Activated naive CD4-positive, alpha-beta T cell treated with anti-CD3 and anti-CD28 coated beads, Interleukin-2, amount 50 U/mL, for 72 hours (primary cell): Measurements from ENCODE around the gene CCDC90B. TPM values are rescaled to one million over a fixed set of nuclear protein-coding genes. Genes with fewer than 3 reads are reported as not detected.
"Not testable (repeated sequence)": the region's sequence is repeated elsewhere in the genome, so short reads cannot be mapped to it uniquely, and the experiment has no call there.

Source experiments
- ATAC-seq, 2 donors: fragments of 150-1000 bp; cut with Tn5 transposase; 2 replicates each; pipeline ENCODE4 v1.10.0; 2021; ENCODE audit warnings: mild to moderate bottlenecking in 2 of 2, moderate library complexity in 2 of 2
- DNase-seq, 2 donors: peaks; one replicate each; pipeline ENCODE4 v3.0.0; 2021 to 2022; ENCODE audit warnings: low spot score in 2 of 2
- H3K27ac Mint-ChIP-seq, 2 donors: one replicate each; pipeline ENCODE4 v1.8.0; 2022; ENCODE audit warnings: mild to moderate bottlenecking in 2 of 2, mixed read lengths in 2 of 2
- H3K36me3 Mint-ChIP-seq, 2 donors: one replicate each; pipeline ENCODE4 v1.8.0; 2022; ENCODE audit warnings: mixed read lengths in 2 of 2
- H3K9me3 Mint-ChIP-seq, 2 donors: one replicate each; pipeline ENCODE4 v1.8.0; 2022; ENCODE audit warnings: mixed read lengths in 2 of 2
- total RNA-seq, 2 donors: library from RNA; stranded (reverse); gene quantifications; one replicate each; pipeline ENCODE4 v1.2.3, GENCODE V29; 2022

The CCDC90B gene
- total RNA-seq = 10 to 100 TPM; 28.4 to 31.2 TPM

GRCh38 chr11:83285771-83286528, at the start of gene CCDC90B:
CCDC90B (minus strand) TSS chr11:83286367; CDS start chr11:83285972, 395 bp downstream.
- peak; percentile 83 to 87 for DNase-seq
- ATAC-seq = peak; percentile 92 to 93
- Mint-ChIP-seq H3K36me3 (peaks cover 24 to 27% of the 10 kb centered on the region in 2 donors), H3K27ac (peak within 1 kb of the TSS; percentile 98 to 99), H3K9me3 (peaks cover 4% of the 10 kb centered on the region in 2 donors)

GRCh38 chr11:83335446-83336070, 49.4 kb upstream of the CCDC90B start:
- H3K9me3 Mint-ChIP-seq = no peaks in the 10 kb centered on the region
- DNase-seq (no peak), ATAC-seq (no peak)
- H3K36me3 Mint-ChIP-seq = no peaks in the 10 kb centered on the region
- H3K27ac Mint-ChIP-seq = no peak overlapping the region

GRCh38 chr11:83330303-83330702, 44.1 kb upstream of the CCDC90B start:
- Mint-ChIP-seq H3K9me3 (peaks cover 0 to 16% of the 10 kb centered on the region in 2 donors), H3K36me3 (no peaks in the 10 kb centered on the region), H3K27ac (no peak overlapping the region)
- ATAC-seq (no peak), DNase-seq (no peak)

GRCh38 chr11:83326326-83326725, 40.2 kb upstream of the CCDC90B start:
- Mint-ChIP-seq H3K36me3 (no peaks in the 10 kb centered on the region), H3K9me3 (peaks cover 0 to 16% of the 10 kb centered on the region in 2 donors), H3K27ac (no peak overlapping the region)
- ATAC-seq = no peak
- no peak for DNase-seq

GRCh38 chr11:83319346-83319745, 33.2 kb upstream of the CCDC90B start:
- no peaks in the 10 kb centered on the region for H3K36me3 Mint-ChIP-seq
- DNase-seq (no peak), ATAC-seq (no peak)
- no peak overlapping the region for H3K27ac Mint-ChIP-seq
- H3K9me3 Mint-ChIP-seq = no peaks in the 10 kb centered on the region

- Mint-ChIP-seq H3K9me3 (no peaks in the 10 kb centered on the region), H3K27ac (no peak overlapping the region), H3K36me3 (no peaks in the 10 kb centered on the region)
- DNase-seq = no peak
- ATAC-seq = no peak
Observed at GRCh38 chr11:83318931-83319330, 32.8 kb upstream of the CCDC90B start.

- ATAC-seq (no peak), DNase-seq (no peak)
- no peaks in the 10 kb centered on the region for H3K36me3 Mint-ChIP-seq
- H3K9me3 Mint-ChIP-seq = no peaks in the 10 kb centered on the region
- H3K27ac Mint-ChIP-seq = no peak overlapping the region
Observed at GRCh38 chr11:83317757-83318690, 31.9 kb upstream of the CCDC90B start.

GRCh38 chr11:83316897-83317268, 30.7 kb upstream of the CCDC90B start:
- H3K27ac Mint-ChIP-seq, H3K36me3 Mint-ChIP-seq, H3K9me3 Mint-ChIP-seq, DNase-seq, ATAC-seq: not testable (repeated sequence)

GRCh38 chr11:83316143-83316896, 30.2 kb upstream of the CCDC90B start:
- ATAC-seq, H3K9me3 Mint-ChIP-seq, H3K36me3 Mint-ChIP-seq, H3K27ac Mint-ChIP-seq, DNase-seq: not testable (repeated sequence)

- no peak for ATAC-seq
- Mint-ChIP-seq H3K27ac (no peak overlapping the region), H3K36me3 (no peaks in the 10 kb centered on the region), H3K9me3 (no peaks in the 10 kb centered on the region)
- DNase-seq = no peak
Observed at GRCh38 chr11:83312430-83312829, 26.3 kb upstream of the CCDC90B start.

GRCh38 chr11:83311701-83312100, 25.5 kb upstream of the CCDC90B start:
- no peak for ATAC-seq
- no peak overlapping the region for H3K27ac Mint-ChIP-seq
- no peaks in the 10 kb centered on the region for H3K36me3 Mint-ChIP-seq
- DNase-seq = no peak
- no peaks in the 10 kb centered on the region for H3K9me3 Mint-ChIP-seq

GRCh38 chr11:83310718-83311117, 24.6 kb upstream of the CCDC90B start:
- ATAC-seq (no peak), DNase-seq (no peak)
- no peaks in the 10 kb centered on the region for H3K9me3 Mint-ChIP-seq
- H3K36me3 Mint-ChIP-seq = no peaks in the 10 kb centered on the region
- no peak overlapping the region for H3K27ac Mint-ChIP-seq

GRCh38 chr11:83308536-83308935, 22.4 kb upstream of the CCDC90B start:
- H3K27ac Mint-ChIP-seq, ATAC-seq, H3K9me3 Mint-ChIP-seq, H3K36me3 Mint-ChIP-seq, DNase-seq: not testable (repeated sequence)

GRCh38 chr11:83306200-83307080, 20.3 kb upstream of the CCDC90B start:
- ATAC-seq (no peak), DNase-seq (no peak)
- no peak overlapping the region for H3K27ac Mint-ChIP-seq
- H3K9me3 Mint-ChIP-seq = no peaks in the 10 kb centered on the region
- no peaks in the 10 kb centered on the region for H3K36me3 Mint-ChIP-seq

- DNase-seq (no peak), ATAC-seq (no peak)
Observed at GRCh38 chr11:83303316-83303715, 17.1 kb upstream of the CCDC90B start.

More at GRCh38 chr11:83303316-83303715, 17.1 kb upstream of the CCDC90B start:
- H3K27ac Mint-ChIP-seq = peak overlapping the region in 1 of 2 donors; percentile 24
- no peaks in the 10 kb centered on the region for H3K36me3 Mint-ChIP-seq
- no peaks in the 10 kb centered on the region for H3K9me3 Mint-ChIP-seq
